ENCODE measurements around the gene C17orf107. TPM values are rescaled to one million over a fixed set of nuclear protein-coding genes. Genes with fewer than 3 reads are reported as not detected.

The C17orf107 gene
- total and polyA plus RNA-seq, 2 of the 13 experiments (the other 11 are each of a cell fraction or from before 2014, with no cell fraction given): 0.20 to 0.59 TPM

DNA sequence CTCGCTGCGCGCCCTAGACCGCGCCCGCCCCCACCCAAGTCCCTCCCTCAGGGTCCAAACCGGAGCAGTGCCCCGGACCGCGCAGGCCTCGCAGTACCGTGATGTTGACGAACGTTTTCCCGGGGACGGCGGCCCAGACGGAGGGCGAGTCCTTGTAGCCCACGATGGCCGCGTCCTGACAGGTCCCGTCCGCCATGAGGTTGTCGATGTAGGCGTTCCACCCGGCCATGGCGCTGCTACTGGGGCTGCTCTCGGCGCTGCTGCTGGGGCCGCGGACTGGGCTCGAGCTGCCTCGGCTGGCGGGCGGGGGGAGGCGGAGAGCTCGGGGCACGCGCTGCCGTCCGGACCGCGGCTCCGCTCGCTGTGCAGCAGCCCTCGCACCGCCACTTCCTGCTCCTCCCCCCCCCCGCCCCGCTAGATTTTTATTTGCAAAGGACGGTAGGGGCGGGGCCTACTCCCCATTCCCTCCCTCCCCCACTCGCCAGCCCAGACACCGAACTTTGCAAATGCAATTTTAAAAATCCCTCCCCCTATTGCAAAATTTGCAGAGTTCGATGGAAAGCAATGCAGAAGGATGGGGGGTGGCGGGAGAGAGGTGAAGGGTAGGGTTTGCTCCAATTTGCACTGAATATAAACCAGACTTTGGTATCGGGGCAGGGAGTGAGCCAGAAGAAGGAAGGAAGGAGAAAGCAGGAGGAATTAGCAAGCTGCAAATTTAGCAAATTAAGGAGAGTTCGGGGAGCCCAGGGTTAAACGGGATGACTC, 49.0 kb downstream of the C17orf107 start, which contains the start of gene PFN1 (continued):
- peak in 1 of 2 experiments; percentile 44; a peak in 1 of 4 replicates for TF ChIP-seq REST (IDR thresholded peaks at IDR 0.05; ENCODE audit: borderline replicate concordance in 1 of 2, low read depth in 1 of 2, low read length in 2 of 2)
- TF ChIP-seq, protein P1, sequence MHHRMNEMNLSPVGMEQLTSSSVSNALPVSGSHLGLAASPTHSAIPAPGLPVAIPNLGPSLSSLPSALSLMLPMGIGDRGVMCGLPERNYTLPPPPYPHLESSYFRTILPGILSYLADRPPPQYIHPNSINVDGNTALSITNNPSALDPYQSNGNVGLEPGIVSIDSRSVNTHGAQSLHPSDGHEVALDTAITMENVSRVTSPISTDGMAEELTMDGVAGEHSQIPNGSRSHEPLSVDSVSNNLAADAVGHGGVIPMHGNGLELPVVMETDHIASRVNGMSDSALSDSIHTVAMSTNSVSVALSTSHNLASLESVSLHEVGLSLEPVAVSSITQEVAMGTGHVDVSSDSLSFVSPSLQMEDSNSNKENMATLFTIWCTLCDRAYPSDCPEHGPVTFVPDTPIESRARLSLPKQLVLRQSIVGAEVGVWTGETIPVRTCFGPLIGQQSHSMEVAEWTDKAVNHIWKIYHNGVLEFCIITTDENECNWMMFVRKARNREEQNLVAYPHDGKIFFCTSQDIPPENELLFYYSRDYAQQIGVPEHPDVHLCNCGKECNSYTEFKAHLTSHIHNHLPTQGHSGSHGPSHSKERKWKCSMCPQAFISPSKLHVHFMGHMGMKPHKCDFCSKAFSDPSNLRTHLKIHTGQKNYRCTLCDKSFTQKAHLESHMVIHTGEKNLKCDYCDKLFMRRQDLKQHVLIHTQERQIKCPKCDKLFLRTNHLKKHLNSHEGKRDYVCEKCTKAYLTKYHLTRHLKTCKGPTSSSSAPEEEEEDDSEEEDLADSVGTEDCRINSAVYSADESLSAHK (CRISPR knock-in tag; IDR thresholded peaks at IDR 0.05; ENCODE audit: borderline replicate concordance): 0 out of 2 replicates have a peak, but pooled peaks have one; percentile 30

- no TSS peak for BruUV-seq (replicated peaks)
- Histone ChIP-seq H3K4me2 (ENCODE audit: low read depth, low read length) (peak overlapping the region; percentile 84), H3K9ac (ENCODE audit: insufficient read depth, low read depth, low read length) (peak overlapping the region; percentile 84), H2AFZ (ENCODE audit: low read length) (no peak overlapping the region), H3K4me3 (replicated peaks in 1 of 3; ENCODE audit: insufficient read depth in 1 of 3, low read depth in 2 of 3, low read length in 3 of 3) (peak overlapping the region; percentile 70 to 100 (median 93)), H3K36me3 (replicated peaks in 1 of 2; ENCODE audit: control insufficient read depth in 1 of 2, insufficient read depth in 2 of 2, low read length in 2 of 2) (peaks cover 10 to 28% of the 10 kb centered on the region in 2 experiments), H3K27ac (ENCODE audit: extremely low read length, insufficient read depth, low read length) (peak overlapping the region; percentile 99), H3K79me2 (ENCODE audit: insufficient read depth, low read length) (peaks cover 49% of the 10 kb centered on the region), H4K20me1 (ENCODE audit: insufficient read depth, low read length) (peaks cover 33% of the 10 kb centered on the region), H3K4me1 (ENCODE audit: insufficient read depth, low read length) (peaks cover 59% of the 10 kb centered on the region), H3K9me3 (ENCODE audit: low read length) (no peaks in the 10 kb centered on the region), H3K27me3 (ENCODE audit: control insufficient read depth in 1 of 2, insufficient read depth in 2 of 2, low read length in 2 of 2) (no peaks in the 10 kb centered on the region; a peak in 1 of 5 replicates)
- peak; percentile 62 for ATAC-seq
- FAIRE-seq: no peak
- ChIA-PET CTCF (ENCODE audit: low intra/inter-chr PET ratio, low total read pairs) (no interaction called here), POLR2A (interaction anchor here (0.6 to 10.0 kb wide), 7 partner anchors 9 to 153 kb away, joined by 3 to 273 read pairs (median 9); partner anchors contain the start of genes INCA1, KIF1C, PSMB6 and RNF167)
- peak; percentile 82 for DNase-seq (ENCODE audit: low spot score)
- 1% methylated on average over 22 of the region's 40 CpGs for WGBS (ENCODE audit: low lambda C conversion rate)
- in situ Hi-C loops (cut with HindIII; ENCODE audit: extremely low pct_ligation_motif_present, low pct_unique_long_range_greater_than_20kb): no loop called here
- intact Hi-C loops (cut with micrococcal nuclease; ENCODE audit: unreplicated experiment): no loop called here
- no peak for TF ChIP-seq ATF3 (CRISPR knock-in tag; IDR thresholded peaks at IDR 0.05)
- TF ChIP-seq MED8 (CRISPR knock-in tag; IDR thresholded peaks at IDR 0.05; ENCODE audit: insufficient replicate concordance): no peak
- TF ChIP-seq SALL2 (CRISPR knock-in tag; IDR thresholded peaks at IDR 0.05): no peak
- TF ChIP-seq NBN (conservative IDR thresholded peaks at IDR 0.05): no peak
- TF ChIP-seq ZNF354B (CRISPR knock-in tag; IDR thresholded peaks at IDR 0.05): no peak
- TF ChIP-seq SRSF1 (optimal IDR thresholded peaks at IDR 0.05; ENCODE audit: low read depth, low read length): no peak
- TF ChIP-seq ZNF230 (CRISPR knock-in tag; IDR thresholded peaks at IDR 0.05): no peak
- TF ChIP-seq ZNF660 (CRISPR knock-in tag; IDR thresholded peaks at IDR 0.05; ENCODE audit: borderline replicate concordance, low read depth): no peak
- TF ChIP-seq, protein P2, sequence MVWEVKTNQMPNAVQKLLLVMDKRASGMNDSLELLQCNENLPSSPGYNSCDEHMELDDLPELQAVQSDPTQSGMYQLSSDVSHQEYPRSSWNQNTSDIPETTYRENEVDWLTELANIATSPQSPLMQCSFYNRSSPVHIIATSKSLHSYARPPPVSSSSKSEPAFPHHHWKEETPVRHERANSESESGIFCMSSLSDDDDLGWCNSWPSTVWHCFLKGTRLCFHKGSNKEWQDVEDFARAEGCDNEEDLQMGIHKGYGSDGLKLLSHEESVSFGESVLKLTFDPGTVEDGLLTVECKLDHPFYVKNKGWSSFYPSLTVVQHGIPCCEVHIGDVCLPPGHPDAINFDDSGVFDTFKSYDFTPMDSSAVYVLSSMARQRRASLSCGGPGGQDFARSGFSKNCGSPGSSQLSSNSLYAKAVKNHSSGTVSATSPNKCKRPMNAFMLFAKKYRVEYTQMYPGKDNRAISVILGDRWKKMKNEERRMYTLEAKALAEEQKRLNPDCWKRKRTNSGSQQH (CRISPR knock-in tag; IDR thresholded peaks at IDR 0.05; ENCODE audit: low read depth): peak; percentile 53; the same call in 1 of the 2 replicates
Measured at GRCh38 chr17:4948931-4949320, 49.6 kb downstream of the C17orf107 start.

Measured in HepG2 (cell line).